Umbilical cord (tissue), 2 donors: ENCODE measurements around the gene LIG3. TPM values are rescaled to one million over a fixed set of nuclear protein-coding genes. Genes with fewer than 3 reads are reported as not detected.
"Not testable (repeated sequence)": the region's sequence is repeated elsewhere in the genome, so short reads cannot be mapped to it uniquely, and the experiment has no call there.

ENCODE experiments used
- DNase-seq: peaks from one replicate; pipeline ENCODE4 v3.0.0-alpha.2; 2015; ENCODE audit warnings: low spot score
- total RNA-seq: library from RNA; depleted of rRNA; stranded (reverse); fragments of >200 nt; gene quantifications from one replicate; pipeline ENCODE4 v1.2.3, GENCODE V29; 2014; ENCODE audit warnings: low replicate concordance; ENCODE audit not compliant: insufficient read depth

The LIG3 gene
- total RNA-seq, 1 donor from 2014 or later, result 28.9 TPM

GRCh38 chr17:34999456-34999855 is 19.1 kb downstream of the LIG3 start:
- DNase-seq, result no peak

DNA sequence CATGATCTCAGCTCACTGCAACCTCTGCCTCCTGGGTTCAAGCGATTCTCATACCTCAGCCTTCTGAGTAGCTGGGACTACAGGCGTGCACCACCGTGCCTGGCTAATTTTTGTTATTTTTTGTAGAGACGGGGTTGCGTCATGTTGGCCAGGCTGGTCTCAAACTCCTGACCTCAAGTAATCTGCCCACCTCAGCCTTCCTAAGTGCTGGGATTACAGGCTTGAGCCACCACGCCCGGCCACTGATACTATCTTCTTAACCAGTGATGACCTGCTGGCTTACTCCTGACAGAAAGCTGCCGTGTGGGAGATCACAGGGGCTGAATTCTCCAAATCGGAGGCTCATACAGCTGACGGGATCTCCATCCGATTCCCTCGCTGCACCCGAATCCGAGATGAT is 20.7 kb downstream of the LIG3 start:
- peak; percentile 8 for DNase-seq

GRCh38 chr17:35001549-35001948 is 21.2 kb downstream of the LIG3 start:
- DNase-seq, result no peak

- peak; percentile 51 for DNase-seq
Measured at GRCh38 chr17:35002876-35003551, 22.7 kb downstream of the LIG3 start.

DNA sequence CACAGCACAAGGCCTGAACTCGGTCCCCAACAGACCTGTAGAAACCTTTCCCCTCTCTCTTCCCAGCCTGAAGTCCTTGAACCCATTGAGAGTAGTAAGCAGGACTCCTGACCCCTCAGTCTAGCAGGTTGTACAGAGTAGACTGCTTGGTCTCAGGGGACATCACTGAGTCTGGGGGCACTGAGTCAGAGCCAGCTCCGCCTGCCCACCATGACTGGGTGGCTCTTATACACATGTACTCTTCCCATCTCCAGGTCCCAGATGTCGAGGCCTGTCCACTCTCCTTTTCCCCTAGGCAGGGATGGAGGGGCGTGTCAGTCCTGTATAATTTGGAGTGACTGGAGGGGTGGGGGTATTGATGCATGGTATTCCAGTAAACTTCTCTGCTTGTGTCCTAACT is 23.5 kb downstream of the LIG3 start:
- no peak for DNase-seq

- no peak for DNase-seq
Measured at GRCh38 chr17:35006345-35006744, 26.0 kb downstream of the LIG3 start.

GRCh38 chr17:35006961-35007360 is 26.6 kb downstream of the LIG3 start:
- DNase-seq, result no peak

GRCh38 chr17:35010093-35010492 is 29.8 kb downstream of the LIG3 start:
- DNase-seq, result no peak

DNA sequence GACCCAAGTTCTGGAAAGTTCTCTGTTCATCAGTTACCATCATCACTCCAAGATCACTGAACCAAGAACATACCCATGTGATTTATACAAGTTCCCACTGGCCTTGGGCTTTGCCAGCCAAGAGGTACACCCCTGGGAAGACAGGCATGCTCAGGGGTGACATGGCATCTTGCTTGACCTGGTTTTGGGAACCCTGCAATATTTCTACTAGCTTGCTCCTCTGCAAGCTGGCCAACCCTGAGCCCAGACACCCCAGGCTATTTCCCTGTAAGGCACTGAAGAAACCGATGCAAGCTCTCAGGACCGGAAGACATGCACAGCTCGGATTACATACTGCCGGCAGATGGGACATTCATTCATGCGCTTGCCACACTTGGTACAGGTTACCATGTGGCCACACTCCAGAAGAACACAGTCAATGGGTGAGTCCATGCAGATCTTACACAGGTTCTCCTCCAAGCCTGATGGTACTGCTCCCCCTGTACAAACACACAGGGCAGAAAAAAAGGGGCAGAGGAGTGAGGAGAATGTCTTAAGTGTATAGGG is 31.4 kb downstream of the LIG3 start:
- DNase-seq, result no peak

- DNase-seq, result no peak
Measured at GRCh38 chr17:35016369-35016768, 36.1 kb downstream of the LIG3 start.

GRCh38 chr17:35017021-35017420 is 36.7 kb downstream of the LIG3 start:
- DNase-seq, result no peak

GRCh38 chr17:35018814-35019213 is 38.5 kb downstream of the LIG3 start:
- DNase-seq, result peak; percentile 15

- peak; percentile 84 for DNase-seq
Measured at GRCh38 chr17:35019386-35020179, 39.3 kb downstream of the LIG3 start.

DNA sequence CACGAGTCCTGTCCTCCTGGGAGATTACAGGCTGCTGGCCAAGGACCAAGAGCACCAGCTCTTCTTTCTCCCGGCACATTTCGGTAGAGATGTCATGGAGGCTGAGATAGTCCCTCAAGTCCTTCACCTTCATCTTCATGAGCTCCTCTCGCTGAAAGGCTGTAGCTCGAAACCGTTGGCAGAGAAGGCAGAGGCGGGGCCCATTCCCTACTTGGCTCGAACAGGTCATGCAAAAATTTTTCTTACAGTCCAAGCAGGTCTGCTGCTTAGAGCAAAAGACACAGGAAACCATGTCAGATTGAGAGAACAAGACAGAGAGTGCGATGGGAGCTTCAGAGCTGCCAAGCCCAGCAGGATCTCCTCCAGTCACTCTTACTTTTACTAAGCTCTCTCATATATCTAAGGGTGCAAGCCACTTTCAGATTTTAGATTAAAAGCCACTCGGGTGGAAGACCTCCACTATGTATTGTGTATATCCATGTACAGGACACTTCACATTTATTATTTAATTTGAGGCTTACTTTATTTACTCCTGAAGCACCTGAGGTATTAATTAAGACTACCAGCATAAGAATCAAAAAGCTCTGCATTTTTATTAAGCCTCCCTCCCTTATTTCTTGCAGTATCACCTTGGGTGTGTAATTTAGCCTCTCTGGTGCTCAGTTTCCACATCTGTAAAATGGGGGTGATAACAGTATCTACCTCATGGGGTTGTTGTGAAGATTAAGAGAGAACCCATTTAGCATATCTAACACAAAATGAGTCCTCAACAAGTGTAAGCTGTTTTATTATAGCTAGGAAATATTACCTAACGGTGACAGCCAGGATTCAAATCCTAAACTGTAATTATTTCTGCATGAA is 41.4 kb downstream of the LIG3 start:
- DNase-seq, result no peak

GRCh38 chr17:35022536-35023063 is 42.3 kb downstream of the LIG3 start:
- DNase-seq, result peak; percentile 72

GRCh38 chr17:35023538-35023937 is 43.2 kb downstream of the LIG3 start:
- DNase-seq, result no peak

DNA sequence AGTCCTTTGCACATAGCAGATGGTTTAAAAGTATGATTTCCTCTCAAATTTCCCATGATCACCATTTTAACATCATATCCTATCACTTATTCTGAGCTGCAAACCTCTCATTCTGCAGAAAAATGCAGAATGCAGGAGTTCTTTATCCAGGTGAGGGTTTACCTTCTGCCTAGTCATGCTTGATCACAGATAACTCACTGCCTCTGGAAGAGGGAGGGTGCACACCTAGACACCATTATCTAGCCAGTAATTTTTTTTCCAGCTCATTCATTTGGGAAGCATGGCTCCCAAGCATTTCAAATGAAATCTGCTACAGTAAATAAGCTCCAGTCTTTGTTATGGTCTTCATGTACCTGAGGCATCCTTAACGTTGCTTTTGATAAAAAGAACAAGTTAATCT is 45.2 kb downstream of the LIG3 start:
- DNase-seq, result no peak

- not testable (repeated sequence) for DNase-seq
Measured at GRCh38 chr17:35028097-35028496, 47.8 kb downstream of the LIG3 start.

GRCh38 chr17:35028531-35029262 is 48.4 kb downstream of the LIG3 start:
- no peak for DNase-seq

- DNase-seq, result no peak
Measured at GRCh38 chr17:35030780-35031179, 50.5 kb downstream of the LIG3 start.

DNA sequence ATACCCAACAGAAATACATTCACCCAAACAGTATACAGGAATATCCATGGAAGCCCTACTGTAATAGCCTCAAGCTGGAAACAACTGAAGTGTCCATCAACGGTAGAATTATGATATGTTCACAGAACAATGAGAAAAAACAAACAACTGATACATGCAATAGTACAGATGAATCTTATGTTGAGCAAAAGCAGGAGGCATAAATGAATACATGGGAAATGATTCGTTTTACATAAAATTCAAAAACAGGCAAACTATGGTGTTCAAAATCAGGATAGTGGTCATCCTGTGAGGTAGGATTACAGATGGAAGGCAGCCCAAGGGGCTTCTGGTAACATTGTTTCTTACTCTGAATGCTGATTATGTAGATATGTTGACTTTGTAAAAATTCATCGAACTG is 58.1 kb downstream of the LIG3 start:
- DNase-seq, result no peak
